Neural cell (in vitro differentiated cells): ENCODE results near the gene FAM241A. TPM values are rescaled to one million over a fixed set of nuclear protein-coding genes. Genes with fewer than 3 reads are reported as not detected.

Experiments
- H2AFZ ChIP-seq: fragments of 200-600, 300-800 bp; sonication (generic), shearing (Covaris generic); 2 replicates; pipeline ENCODE4 v1.6.0; 2014; ENCODE audit warnings: low read depth, mild to moderate bottlenecking, antibody characterized with exemption, low read length, moderate library complexity
- H3F3A ChIP-seq: fragments of 200-600 bp; shearing (Covaris generic); 2 replicates; pipeline ENCODE4 v1.6.1; 2016; ENCODE audit warnings: mild to moderate bottlenecking, moderate library complexity, mixed read lengths, antibody characterized with exemption, low read length; ENCODE audit not compliant: insufficient read depth, poor library complexity, severe bottlenecking
- H3K27ac ChIP-seq: fragments of 200-600, 300-800 bp; sonication (generic), shearing (Covaris generic); 2 replicates; pipeline ENCODE4 v1.5.1; 2014; ENCODE audit warnings: mild to moderate bottlenecking, low read length, moderate library complexity
- H3K27me3 ChIP-seq: fragments of 300-800, 200-600 bp; sonication (generic), shearing (Covaris generic); 2 replicates; pipeline ENCODE4 v1.6.0; 2014; ENCODE audit warnings: mild to moderate bottlenecking, low read depth, low read length, moderate library complexity; ENCODE audit not compliant: insufficient read depth
- H3K36me3 ChIP-seq: fragments of 300-800, 200-600 bp; sonication (generic), shearing (Covaris generic); 2 replicates; pipeline ENCODE4 v1.5.1; 2014; ENCODE audit warnings: mild to moderate bottlenecking, antibody characterized with exemption, low read length, moderate library complexity; ENCODE audit not compliant: insufficient read depth
- H3K4me2 ChIP-seq: fragments of 300-800, 200-600 bp; sonication (generic), shearing (Covaris generic); 2 replicates; pipeline ENCODE4 v1.6.0; 2014; ENCODE audit warnings: mild to moderate bottlenecking, low read length
- H3K4me3 ChIP-seq: fragments of 300-800, 200-600 bp; sonication (generic), shearing (Covaris generic); 2 replicates; pipeline ENCODE4 v1.5.1; 2014; ENCODE audit warnings: mild to moderate bottlenecking, low read length, moderate library complexity
- H3K79me2 ChIP-seq: fragments of 200-600 bp; shearing (Covaris generic); replicated peaks from 2 replicates; pipeline ENCODE4 v1.6.0; 2014; ENCODE audit warnings: mild to moderate bottlenecking, low read length, moderate library complexity; ENCODE audit not compliant: insufficient read depth
- H3K9ac ChIP-seq: fragments of 300-800, 200-600 bp; sonication (generic), shearing (Covaris generic); 2 replicates; pipeline ENCODE4 v1.6.1; 2016; ENCODE audit warnings: mild to moderate bottlenecking, low read length, mixed read lengths
- H3K9me2 ChIP-seq: fragments of 200-600 bp; shearing (Covaris generic); 2 replicates; pipeline ENCODE4 v1.6.1; 2016; ENCODE audit warnings: mild to moderate bottlenecking, low read length, mixed read lengths; ENCODE audit not compliant: insufficient read depth
- H3K9me3 ChIP-seq: fragments of 200-600, 300-800 bp; sonication (generic), shearing (Covaris generic); 2 replicates; pipeline ENCODE4 v1.6.1; 2016; ENCODE audit warnings: mild to moderate bottlenecking, mixed run types, low read length, moderate library complexity, mixed read lengths
- H4K20me1 ChIP-seq: fragments of 200-600 bp; shearing (Covaris generic); 2 replicates; pipeline ENCODE4 v1.6.1; 2016; ENCODE audit warnings: mild to moderate bottlenecking, mixed run types; ENCODE audit not compliant: insufficient read depth
- EP300 ChIP-seq: fragments of 450-650 bp; conservative IDR thresholded peaks from 2 replicates; pipeline ENCODE4 v1.6.1; 2014; ENCODE audit warnings: antibody characterized with exemption, mild to moderate bottlenecking, moderate library complexity; ENCODE audit not compliant: poor library complexity, severe bottlenecking
- EZH2 ChIP-seq: fragments of 200-600, 300-800 bp; shearing (Covaris generic), sonication (generic); IDR thresholded peaks from 2 replicates; pipeline ENCODE4 v1.6.1; 2014; ENCODE audit warnings: antibody characterized with exemption, low read length, borderline replicate concordance, mild to moderate bottlenecking; ENCODE audit not compliant: insufficient read depth, poor library complexity, severe bottlenecking
- MXI1 ChIP-seq: fragments of 450-650 bp; conservative IDR thresholded peaks from 2 replicates; pipeline ENCODE4 v1.6.1; 2014; ENCODE audit warnings: antibody characterized with exemption, mild to moderate bottlenecking; ENCODE audit not compliant: poor library complexity, severe bottlenecking
- POLR2AphosphoS5 ChIP-seq: IDR thresholded peaks from 2 replicates; pipeline ENCODE4 v1.6.1; 2012
- RAD21 ChIP-seq: fragments of 450-650 bp; conservative IDR thresholded peaks from 2 replicates; pipeline ENCODE4 v1.6.1; 2014; ENCODE audit warnings: antibody characterized with exemption, mild to moderate bottlenecking, moderate library complexity
- SMC3 ChIP-seq: fragments of 450-650 bp; conservative IDR thresholded peaks from 2 replicates; pipeline ENCODE4 v1.6.1; 2014; ENCODE audit warnings: antibody characterized with exemption, mild to moderate bottlenecking, moderate library complexity; ENCODE audit not compliant: poor library complexity
- TAF1 ChIP-seq: IDR thresholded peaks from 2 replicates; pipeline ENCODE4 v1.6.1; 2012; ENCODE audit warnings: low read depth
- polyA plus RNA-seq: library from polyadenylated mRNA; depleted of rRNA; stranded (reverse); fragments of >200 nt; gene quantifications from 2 replicates; pipeline ENCODE4 v1.2.3, GENCODE V29; 2014
- TF ChIP-seq, protein P1 (sequence below): fragments of 450-650 bp; IDR thresholded peaks from 2 replicates; pipeline ENCODE4 v1.5.1; 2014; ENCODE audit warnings: antibody characterized with exemption, mild to moderate bottlenecking, moderate library complexity; ENCODE audit not compliant: poor library complexity, severe bottlenecking
- TF ChIP-seq, protein P2 (sequence below): IDR thresholded peaks from 2 replicates; pipeline ENCODE4 v1.6.1; 2012; ENCODE audit warnings: borderline replicate concordance

FAM241A gene
- polyA plus RNA-seq, 1 donor from 2014 or later: 0.59 TPM

DNA sequence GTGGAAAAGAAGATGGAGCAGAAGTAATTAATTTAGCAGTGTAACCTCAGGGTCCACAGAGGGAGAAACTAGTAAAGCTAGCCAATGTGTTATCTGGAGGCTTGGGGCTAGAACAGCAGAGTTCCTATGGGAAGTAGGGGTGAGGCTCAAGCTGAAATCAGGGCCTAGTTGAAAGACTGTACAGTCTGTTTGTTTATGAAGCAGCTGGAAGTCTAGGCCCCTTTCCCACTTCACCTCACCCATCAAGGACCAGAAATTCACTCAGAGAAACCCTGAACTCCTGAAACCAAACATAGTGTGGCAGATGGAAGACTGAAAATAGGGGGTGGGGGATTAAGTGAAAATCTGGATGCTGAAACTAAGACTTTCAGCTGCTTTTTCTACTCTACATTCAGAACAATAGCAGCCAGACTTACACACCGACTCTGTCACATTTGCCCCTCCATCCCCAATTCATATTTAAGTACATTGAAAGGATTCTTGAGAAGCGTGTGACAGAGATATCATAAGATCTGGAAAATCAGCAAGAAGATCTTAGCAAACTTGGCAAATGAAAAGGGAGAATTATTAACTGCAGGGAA, 32.6 kb upstream of the FAM241A start:
- no peak overlapping the region for H3K9ac ChIP-seq
- H3K4me2 ChIP-seq: no peak overlapping the region
- H3K36me3 ChIP-seq: no peaks in the 10 kb centered on the region
- H3K79me2 ChIP-seq: no peaks in the 10 kb centered on the region
- TF ChIP-seq SMC3: no peak
- no peak for TF ChIP-seq RAD21
- no peak for TF ChIP-seq TAF1
- no peak for TF ChIP-seq EP300
- TF ChIP-seq, protein P1, sequence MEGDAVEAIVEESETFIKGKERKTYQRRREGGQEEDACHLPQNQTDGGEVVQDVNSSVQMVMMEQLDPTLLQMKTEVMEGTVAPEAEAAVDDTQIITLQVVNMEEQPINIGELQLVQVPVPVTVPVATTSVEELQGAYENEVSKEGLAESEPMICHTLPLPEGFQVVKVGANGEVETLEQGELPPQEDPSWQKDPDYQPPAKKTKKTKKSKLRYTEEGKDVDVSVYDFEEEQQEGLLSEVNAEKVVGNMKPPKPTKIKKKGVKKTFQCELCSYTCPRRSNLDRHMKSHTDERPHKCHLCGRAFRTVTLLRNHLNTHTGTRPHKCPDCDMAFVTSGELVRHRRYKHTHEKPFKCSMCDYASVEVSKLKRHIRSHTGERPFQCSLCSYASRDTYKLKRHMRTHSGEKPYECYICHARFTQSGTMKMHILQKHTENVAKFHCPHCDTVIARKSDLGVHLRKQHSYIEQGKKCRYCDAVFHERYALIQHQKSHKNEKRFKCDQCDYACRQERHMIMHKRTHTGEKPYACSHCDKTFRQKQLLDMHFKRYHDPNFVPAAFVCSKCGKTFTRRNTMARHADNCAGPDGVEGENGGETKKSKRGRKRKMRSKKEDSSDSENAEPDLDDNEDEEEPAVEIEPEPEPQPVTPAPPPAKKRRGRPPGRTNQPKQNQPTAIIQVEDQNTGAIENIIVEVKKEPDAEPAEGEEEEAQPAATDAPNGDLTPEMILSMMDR: no peak
- no peak for TF ChIP-seq EZH2
- TF ChIP-seq POLR2AphosphoS5: no peak
- TF ChIP-seq MXI1: no peak
- TF ChIP-seq, protein P2, sequence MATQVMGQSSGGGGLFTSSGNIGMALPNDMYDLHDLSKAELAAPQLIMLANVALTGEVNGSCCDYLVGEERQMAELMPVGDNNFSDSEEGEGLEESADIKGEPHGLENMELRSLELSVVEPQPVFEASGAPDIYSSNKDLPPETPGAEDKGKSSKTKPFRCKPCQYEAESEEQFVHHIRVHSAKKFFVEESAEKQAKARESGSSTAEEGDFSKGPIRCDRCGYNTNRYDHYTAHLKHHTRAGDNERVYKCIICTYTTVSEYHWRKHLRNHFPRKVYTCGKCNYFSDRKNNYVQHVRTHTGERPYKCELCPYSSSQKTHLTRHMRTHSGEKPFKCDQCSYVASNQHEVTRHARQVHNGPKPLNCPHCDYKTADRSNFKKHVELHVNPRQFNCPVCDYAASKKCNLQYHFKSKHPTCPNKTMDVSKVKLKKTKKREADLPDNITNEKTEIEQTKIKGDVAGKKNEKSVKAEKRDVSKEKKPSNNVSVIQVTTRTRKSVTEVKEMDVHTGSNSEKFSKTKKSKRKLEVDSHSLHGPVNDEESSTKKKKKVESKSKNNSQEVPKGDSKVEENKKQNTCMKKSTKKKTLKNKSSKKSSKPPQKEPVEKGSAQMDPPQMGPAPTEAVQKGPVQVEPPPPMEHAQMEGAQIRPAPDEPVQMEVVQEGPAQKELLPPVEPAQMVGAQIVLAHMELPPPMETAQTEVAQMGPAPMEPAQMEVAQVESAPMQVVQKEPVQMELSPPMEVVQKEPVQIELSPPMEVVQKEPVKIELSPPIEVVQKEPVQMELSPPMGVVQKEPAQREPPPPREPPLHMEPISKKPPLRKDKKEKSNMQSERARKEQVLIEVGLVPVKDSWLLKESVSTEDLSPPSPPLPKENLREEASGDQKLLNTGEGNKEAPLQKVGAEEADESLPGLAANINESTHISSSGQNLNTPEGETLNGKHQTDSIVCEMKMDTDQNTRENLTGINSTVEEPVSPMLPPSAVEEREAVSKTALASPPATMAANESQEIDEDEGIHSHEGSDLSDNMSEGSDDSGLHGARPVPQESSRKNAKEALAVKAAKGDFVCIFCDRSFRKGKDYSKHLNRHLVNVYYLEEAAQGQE: no peak
- no peaks in the 10 kb centered on the region for H3K9me3 ChIP-seq
- H3K27ac ChIP-seq: no peak overlapping the region
- no peaks in the 10 kb centered on the region for H3K27me3 ChIP-seq
- no peaks in the 10 kb centered on the region for H3F3A ChIP-seq
- no peaks in the 10 kb centered on the region for H4K20me1 ChIP-seq
- H3K4me3 ChIP-seq: no peak overlapping the region
- no peaks in the 10 kb centered on the region for H3K9me2 ChIP-seq
- H2AFZ ChIP-seq: no peak overlapping the region

DNA sequence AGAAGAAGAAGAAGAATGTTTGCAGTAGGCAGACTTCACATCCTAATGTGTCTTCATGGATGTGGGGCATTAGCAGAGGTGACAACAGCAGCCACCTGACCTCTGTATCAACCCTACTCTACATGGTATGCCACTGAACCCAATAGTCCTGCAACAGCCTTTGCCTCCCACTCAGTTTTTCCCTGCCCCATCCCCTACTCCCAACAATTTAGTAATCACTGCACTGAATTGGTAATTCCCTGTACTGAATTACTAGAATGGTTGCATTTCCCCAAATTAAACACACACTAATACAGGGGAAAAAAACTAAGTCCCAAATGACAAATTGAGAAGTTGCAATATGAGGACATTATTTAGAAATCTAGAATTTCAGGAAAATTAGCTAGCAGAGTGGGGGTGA, 31.4 kb upstream of the FAM241A start:
- TF ChIP-seq RAD21 (no peak), EP300 (no peak), POLR2AphosphoS5 (no peak), EZH2 (no peak), MXI1 (no peak), SMC3 (no peak), TAF1 (no peak)
- TF ChIP-seq, protein P2: no peak
- TF ChIP-seq, protein P1: no peak

More for the DNA sequence above, 31.4 kb upstream of the FAM241A start:
- Histone ChIP-seq H3K4me2 (no peak overlapping the region), H3K79me2 (no peaks in the 10 kb centered on the region), H2AFZ (no peak overlapping the region), H3K9me2 (no peaks in the 10 kb centered on the region), H3K9ac (no peak overlapping the region), H3K9me3 (no peaks in the 10 kb centered on the region), H3K4me3 (no peak overlapping the region), H3K36me3 (no peaks in the 10 kb centered on the region), H3K27me3 (no peaks in the 10 kb centered on the region), H3K27ac (no peak overlapping the region), H3F3A (no peaks in the 10 kb centered on the region), H4K20me1 (no peaks in the 10 kb centered on the region)
